NCI-H1694 (cell line): ENCODE data around the gene GPR33.
"Not testable (repeated sequence)": the region's sequence is repeated elsewhere in the genome, so short reads cannot be mapped to it uniquely, and the experiment has no call there.

Source experiments
- DNase-seq: peaks from one replicate; lab custom pipeline; 2025; lab: John Stamatoyannopoulos, UW

Gene GPR33, protein sequence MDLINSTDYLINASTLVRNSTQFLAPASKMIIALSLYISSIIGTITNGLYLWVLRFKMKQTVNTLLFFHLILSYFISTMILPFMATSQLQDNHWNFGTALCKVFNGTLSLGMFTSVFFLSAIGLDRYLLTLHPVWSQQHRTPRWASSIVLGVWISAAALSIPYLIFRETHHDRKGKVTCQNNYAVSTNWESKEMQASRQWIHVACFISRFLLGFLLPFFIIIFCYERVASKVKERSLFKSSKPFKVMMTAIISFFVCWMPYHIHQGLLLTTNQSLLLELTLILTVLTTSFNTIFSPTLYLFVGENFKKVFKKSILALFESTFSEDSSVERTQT

DNA sequence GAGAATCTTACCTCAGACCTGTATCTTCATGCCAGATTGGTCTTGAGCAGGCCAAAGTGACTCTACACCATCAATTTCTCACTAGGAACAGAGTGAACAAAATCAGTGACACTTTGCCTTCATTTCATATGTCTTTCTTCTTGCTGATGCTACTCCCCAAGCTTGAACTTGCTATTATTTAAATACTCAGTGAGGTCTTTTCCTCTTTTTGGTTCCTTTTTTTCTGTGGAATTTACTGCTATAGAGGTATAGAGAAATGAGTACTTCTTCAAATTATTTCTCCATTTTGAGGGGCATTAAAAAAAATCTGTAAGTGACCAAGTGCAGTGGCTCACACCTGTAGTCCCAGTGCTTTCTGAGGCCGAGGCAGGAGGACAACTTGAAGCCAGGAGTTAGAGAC, at the start of gene GPR33:
TSS of gene GPR33 (minus strand) at position 154 of the 400 bp plus-strand sequence. CDS start 4,074 bp downstream, outside the sequence.
- no peak for DNase-seq

DNA sequence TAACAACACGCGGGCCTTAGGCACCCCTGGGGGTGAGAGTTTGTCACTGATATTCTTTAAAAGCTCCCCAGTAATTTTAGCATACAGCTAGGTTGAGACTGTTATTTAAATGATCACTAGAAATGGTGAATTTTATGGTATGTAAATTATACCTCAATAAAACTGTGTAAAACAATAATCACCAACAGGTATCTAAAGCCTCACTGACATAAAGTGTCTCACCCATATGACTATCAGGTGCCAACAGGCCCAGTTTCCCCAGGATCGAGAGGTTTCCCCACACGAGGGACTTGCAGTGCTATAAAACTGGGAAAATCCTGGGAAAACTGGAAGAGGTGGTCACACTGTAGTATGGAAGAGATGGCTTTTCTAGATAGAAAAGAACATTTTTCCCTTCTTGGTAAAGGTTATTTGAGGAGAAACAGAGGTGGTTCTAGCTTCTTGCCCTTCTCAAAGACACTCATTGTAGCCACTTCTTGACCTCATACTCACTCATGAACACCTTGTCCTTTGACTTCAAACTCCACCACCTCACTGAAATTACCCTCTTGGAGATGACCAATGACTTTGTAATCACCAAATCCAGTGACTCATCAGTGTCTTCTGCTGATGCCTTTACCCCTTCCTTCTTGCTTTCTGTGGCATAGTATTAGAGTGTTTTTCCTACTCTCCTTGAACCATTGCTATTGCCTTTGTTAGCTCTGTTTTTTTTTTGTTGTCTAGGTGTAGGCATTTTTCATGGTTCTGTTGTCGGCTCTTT, 48.5 kb upstream of the GPR33 start:
- no peak for DNase-seq

DNA sequence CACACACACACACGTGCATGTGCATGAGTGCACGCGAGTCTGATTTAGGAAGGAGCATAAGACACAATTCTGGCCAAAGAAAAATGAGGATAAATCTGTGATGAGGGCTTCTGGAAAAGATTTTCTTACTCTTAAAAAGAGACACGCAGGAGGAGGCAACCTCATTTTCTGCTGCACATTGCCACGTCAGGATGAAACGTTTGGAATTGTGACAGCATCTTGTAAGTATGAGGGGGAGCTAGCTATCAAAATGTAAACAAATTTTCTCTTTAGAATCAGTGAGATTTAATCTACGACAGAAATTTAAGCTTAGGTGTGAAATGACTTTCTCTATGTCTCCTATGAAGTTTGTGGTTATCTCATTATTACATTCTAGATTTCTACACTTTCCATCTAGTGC, 42.3 kb upstream of the GPR33 start:
- DNase-seq: no peak

DNA sequence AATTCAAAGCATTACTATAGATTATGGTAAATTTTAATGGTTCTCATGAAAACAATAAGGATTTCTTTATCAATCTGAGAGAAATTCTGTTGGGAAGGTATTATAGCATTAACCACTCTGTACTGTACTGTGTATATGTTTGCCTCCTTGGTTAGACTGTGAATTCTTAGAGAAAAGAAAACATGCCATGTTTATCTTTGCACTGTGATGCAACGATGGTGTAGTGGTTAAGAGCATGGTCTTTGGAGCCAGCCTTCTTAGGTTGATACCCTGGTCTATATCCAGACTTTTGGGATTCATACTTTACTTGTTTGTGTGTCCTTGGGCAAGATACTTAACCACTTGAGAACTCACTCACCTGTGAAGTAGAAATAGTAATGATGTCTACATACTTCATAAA, 41.2 kb upstream of the GPR33 start:
- no peak for DNase-seq

DNA sequence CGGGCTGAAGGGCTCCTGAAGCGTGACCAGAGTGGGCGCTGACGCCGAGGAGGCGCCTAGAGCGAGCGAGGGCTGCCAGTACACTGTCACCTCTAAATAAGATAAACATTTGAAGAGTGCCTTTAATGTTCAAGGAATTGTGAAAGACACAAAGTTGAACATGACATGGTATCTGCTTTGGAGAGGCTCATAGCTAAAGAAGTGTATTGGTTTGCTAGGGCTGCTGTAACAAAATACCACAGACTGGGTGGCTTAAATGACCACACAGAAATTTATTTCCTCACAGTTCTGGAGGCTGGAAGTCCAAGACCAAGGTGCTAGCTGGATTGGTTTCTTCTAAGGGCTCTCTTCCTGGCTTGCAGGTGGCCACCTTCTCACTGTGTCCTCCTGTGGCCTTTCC, 39.7 kb upstream of the GPR33 start:
- DNase-seq: no peak

DNA sequence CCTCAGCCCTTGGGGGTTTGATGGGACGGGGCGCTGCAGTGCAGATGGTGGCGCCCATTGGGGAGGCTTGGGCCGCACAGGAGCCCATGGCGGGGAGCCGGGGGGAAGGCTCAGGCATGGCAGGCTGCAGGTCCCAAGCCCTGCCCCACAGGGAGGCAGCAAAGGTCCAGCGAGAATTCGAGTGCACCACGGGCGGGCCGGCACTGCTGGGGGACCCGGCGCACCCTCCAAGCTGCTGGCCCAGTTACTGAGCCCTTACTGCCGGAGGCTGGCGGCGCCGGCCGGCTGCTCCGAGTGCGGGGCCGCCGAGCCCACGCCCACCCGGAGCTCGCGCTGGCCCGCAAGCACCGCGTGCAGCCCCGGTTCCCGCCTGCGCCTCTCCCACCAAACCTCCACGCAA, 39.2 kb upstream of the GPR33 start:
- no peak for DNase-seq

DNA sequence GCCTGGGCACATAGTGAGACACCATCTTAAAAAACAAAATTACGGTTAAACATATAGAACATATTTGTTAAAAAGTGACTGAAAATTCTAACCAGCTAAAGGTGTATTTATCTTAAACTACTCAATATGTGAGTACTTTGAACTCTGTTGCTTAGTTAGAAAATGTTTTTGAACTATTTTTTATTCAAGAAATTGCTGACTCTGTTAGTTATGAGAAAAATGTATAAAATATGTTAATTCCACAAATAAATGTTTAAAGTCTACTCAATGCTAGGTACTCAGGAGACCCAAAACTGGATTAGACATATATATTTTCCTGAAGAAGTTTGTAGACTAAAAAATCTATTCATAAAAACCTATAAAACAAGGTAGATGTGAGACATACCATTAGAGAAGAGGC, 23.0 kb upstream of the GPR33 start:
- no peak for DNase-seq

DNA sequence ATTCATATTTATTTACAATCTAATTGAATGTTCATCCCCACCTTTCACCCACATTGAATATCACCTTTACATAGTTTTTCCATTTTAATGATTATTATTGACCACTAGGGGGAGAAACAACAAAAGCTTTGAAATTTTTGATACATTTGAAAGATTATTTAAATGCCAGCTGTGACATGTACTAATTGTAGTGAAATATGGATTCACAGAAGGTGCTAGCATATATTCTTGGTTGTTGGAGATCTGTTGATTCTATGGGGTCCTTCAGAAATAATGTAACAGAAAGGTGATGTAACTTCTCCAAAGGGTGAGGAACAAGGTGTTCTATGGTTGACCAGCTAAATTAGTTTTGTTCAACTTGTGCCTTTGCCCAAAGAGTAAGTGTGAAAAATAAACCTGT, 22.4 kb upstream of the GPR33 start:
- DNase-seq: peak; percentile 37

DNA sequence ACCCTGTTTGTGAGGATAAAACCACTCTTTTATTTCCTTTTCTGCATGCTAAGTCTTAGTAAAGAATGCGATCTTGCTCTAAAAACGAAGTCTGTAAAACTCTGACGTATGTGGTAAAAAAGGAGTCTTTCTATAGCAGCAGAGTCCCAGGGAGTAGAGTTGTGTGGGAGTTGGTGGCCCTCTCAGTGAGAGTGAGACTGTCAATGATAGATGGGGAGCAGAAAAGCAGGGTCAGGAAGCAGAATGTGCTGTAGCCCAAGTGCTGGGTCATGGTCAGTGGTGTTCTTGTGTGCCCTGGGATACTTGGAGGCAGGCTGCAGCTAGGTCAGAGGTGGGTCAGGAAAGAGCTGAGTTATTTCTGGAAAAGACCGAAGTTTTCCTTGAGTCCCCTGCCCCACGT, 20.3 kb upstream of the GPR33 start:
- DNase-seq: no peak

DNA sequence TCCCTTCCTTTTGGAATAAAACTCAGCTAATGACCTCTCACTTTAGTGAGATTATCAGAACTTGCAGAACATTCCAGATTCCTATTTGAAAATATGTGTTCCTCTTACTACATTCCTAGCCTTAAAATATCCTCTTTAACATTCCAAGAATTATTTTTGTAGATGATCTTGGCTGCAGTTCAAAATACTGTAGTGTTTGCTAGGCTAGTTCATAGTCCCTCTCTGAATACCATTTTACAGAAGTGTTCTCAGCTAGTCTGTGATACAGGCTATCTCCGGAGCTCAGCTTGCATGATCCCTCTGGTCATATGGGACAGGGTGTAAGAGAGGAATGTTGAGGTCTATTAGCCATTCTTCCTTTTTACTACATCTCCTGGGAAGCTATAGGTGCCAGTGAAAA, 17.6 kb upstream of the GPR33 start:
- no peak for DNase-seq

DNA sequence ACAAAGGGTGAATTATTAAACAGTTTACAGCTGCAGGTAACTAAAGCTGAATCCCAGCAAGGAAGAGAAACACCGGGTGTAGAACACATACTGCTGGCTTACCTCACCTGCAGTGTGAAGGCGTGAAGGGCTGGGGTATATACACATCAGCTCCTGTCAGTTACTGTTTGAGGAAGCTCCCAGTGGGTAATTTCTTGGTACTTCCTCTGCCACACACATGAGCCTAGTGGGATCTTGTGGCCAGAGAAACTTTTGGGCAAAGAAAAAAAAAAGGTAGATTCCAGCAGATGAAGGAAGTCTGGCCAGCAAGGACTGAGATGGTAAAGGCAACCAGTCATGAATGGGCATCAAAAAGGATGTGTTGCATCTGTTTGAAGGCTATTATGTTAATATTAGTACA, 14.0 kb upstream of the GPR33 start:
- no peak for DNase-seq

DNA sequence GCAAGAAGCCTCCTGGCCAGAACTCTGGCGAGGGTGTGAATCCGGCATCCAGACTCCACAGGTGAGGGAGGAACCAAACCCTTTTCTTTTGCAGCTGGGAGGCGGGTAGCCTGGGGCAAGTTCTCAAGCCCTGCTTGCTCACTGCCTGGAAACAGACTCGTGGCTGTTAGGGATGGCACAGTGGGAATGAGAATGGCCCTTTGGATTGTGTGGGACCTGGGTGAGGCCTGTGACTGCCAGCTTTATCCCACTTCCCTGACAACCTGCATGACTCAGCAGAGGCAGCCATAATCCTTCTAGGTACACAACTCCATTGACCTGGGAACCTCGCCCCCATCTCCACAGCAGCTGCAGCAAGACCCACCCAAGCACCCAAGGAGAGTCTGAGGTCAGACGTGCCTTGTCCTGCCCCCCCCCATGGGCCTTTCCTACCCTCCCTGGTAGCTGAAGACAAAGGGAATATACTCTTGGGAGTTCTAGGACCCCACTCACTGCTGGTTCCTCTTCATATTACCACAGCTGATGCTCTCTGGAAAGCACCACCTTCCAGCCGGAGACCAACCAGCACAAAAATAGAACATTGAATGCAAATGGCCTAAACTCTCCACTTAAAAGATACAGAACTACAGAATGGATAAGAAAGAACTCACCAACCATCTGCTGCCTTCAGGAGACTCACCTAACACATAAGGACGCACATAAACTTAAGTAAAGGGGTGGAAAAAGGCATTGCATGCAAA, 5.1 kb upstream of the GPR33 start:
- DNase-seq: no peak

DNA sequence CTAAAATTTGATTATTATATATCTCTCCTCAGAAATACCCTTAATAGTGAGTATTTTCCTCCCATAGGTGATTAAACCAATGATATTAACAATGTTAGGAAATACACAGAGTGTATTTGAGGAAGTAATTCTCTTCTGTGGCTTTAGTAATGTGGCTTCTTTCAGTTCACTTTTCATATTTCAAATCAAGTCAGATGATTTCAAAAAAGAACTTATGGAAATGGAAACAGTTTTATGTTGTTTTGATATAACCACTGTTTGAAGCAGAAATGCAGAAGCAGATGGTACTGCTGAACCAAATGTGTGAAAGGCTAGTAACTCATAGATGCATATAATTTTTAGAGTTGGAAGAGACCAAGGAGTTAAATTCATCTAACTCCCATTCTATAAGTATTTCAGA, 1.9 kb upstream of the GPR33 start:
- DNase-seq: no peak

DNA sequence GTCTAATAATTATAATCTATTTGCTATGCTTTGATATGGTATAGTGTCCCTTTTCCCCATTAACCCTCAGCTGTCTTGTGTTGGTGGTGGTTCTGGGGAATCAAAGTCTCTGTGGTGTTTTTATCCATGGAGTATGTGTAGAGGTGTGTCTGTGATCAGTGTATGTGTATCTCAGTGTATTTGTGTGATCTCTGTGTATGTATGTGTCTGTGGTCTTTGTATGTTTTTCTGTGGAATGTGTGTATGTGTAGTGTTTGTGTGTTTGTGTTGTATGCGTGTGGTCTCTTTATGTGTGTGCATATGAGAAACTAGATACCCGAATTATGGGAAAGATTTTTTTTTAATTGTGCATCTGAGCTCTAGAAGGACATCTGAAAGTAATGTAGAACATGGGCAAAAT, 1.1 kb downstream of the GPR33 start:
- DNase-seq: no peak

DNA sequence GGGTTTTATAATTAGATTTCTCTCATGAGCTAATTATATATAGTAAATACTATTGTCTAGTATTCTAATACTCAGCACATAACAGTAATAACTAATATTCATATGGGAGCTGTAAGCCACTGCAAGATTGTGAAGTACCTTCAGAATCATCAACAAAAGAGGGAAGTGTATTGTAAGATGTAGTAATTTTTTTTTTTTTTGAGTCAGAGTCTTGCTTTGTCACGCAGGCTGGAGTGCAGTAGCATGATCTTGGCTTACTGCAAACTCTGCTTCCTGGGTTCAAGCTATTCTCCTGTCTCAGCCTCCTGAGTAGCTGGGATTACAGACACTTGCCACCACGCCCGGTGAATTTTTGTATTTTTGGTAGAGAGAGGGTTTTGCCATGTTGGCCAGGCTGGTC, 3.1 kb downstream of the GPR33 start:
- DNase-seq: no peak

DNA sequence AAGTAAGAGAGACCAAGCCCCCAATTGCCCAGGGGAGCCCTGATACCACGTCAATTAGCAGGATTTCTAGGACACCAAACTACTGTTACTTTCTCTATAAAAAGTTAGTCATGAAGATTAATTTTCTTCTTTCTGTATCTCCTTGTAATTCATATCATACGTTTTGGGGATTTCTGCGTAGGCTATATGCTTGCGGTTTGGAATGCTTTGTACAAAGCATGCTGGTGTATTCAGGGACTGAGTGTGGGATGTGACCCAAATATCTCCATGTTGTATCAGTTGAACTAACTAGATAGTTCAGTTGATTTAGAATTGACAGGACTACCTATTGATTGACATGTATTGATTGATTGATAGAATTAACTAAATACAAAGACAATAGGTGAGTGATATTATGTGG, 7.7 kb downstream of the GPR33 start:
- DNase-seq: no peak

DNA sequence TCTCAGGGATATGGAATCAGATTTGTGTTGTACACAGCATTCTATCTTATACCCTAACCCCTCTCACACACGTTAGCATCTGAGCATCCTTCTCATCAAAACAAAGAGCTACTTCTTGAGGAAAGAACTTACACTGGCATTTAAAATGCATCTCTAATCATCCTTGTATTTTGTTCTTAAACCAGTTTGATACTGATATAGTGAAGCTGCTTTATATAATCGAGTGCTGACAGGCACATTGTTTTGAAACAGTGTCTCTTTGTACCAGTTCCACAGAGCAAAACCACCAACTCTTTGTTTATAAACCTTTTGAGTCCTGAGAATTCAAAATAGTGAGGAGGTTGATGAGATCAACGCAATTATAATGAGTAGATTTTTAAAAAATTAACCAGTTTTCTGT, 8.8 kb downstream of the GPR33 start:
- DNase-seq: no peak

DNA sequence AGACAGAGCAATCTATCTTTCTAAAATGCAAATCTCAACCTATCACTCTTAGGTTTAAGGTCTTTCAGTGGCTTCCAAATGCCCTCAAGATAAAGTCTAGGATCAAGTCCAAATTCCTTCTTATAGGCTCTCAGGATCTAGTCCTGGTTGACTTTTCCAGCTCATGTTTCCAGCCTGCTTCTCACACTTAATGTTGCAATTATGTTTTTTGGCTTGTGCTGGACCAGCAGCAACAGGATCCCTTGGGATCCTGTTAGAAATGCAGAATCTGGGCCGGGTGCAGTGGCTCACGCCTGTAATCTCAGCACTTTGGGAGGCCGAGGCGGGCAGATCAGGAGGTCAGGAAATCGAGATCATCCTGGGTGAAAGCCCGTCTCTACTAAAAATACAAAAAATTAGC, 10.6 kb downstream of the GPR33 start:
- no peak for DNase-seq

DNA sequence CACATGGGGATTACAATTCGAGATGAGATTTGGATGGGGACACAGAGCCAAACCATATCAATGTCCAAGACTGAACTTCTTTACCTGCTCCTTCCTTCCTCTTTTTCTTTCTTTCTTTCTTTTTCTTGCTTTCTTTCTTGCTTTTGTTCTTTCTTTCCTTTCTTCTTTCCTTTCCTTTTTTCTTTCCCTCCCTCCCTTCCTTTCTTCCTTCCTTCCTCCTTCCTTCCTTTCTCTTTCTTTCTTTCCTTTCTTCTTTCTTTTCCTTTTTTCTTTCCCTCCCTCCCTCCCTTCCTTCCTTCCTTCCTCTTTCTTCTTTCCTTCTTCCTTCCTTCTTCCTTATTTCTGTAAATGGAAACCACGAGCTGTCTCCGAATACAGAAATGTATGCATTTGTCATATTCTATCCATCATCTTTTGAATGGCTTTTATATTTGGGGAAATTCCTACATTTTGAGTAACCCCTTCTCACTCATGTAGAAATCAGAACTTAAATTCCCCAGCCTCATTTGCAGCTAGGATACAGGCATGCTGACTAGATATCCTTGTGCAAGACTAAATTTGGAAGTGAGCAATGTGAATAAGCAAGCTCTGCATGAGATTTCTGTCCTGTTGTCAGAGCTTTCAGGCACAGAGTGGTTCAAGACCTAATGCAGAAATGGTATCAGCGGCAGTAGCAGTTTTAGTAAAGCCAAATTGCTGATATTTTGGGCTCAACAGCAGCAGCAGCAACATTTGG, 11.5 kb downstream of the GPR33 start:
- DNase-seq: no peak

DNA sequence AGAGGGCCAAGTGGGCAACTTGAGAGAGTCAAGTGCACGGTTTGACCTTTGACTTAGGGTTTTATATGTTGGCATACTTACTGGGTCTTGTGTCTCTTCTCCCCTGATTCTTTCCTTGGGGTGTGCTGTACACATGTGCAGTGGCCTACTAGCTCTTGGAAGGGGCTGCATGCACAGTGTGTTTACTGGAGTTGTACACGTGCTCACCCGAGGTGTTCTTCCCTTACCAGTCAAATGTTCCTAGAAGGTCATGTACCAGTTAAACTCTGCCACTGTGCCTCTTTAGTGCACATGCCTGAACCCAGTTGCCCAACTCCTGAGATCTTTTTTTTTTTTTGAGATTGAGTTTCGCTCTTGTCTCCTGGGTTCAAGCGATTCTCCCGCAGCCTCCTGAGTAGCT, 21.3 kb downstream of the GPR33 start:
- no peak for DNase-seq

DNA sequence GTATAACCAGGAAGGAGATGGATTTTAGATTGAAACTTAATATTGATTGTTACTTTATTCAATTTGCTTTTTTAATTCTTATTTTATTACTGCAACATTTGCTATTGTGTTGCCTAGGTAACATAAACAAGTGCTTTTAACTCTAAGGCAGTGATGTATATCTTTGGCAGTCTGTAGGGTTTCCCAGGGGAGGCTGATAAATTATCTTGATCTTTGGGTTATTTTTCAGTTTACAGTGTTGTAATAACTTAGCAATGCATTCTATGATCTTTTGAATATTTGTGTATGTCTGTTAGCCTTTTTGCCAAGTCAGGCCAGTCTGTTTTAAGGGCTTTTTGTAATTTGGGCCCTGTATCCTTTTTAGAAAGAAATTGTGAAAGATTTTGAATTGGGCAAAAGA, 22.7 kb downstream of the GPR33 start:
- no peak for DNase-seq

DNA sequence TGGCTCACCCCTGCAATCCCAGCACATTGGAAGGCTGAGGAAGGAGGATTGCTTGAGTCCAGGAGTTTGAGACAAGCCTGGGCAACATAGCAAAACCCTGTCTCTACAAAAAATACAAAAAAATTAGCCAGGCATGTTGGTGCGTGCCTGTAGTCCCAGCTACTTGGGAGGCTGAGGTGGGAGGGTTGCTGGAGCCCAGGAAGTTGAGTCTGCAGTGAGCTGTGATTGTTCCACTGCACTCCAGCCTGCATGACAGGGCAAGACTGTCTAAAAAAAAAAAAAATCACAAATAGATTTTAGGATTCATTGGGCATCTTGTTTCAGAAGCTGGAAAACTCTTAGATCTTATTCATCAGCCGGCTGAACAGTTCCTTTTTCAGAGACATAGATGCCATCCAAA, 25.4 kb downstream of the GPR33 start:
- DNase-seq: not testable (repeated sequence)
